K562 (cell line): ENCODE results near the gene C1GALT1C1L. TPM values are rescaled to one million over a fixed set of nuclear protein-coding genes. Genes with fewer than 3 reads are reported as not detected.

Source experiments
- ADNP ChIP-seq: fragments of 200-800 bp; sonication (Bioruptor generic); IDR thresholded peaks from 2 replicates; pipeline ENCODE4 v1.6.1; 2016; ENCODE audit warnings: missing genetic modification characterization, missing compliant biosample characterization
- BCOR ChIP-seq: fragments of 450-650 bp; IDR thresholded peaks from 2 replicates; pipeline ENCODE4 v1.6.1; 2016
- CEBPB ChIP-seq: fragments of 450-650 bp; IDR thresholded peaks from 2 replicates; pipeline ENCODE4 v1.6.1; 2016; ENCODE audit warnings: missing genetic modification characterization, missing compliant biosample characterization
- CREB1 ChIP-seq, 2 experiments: sonication (generic) in 1 of 2; formaldehyde crosslinking in 1 of 2; IDR thresholded peaks; 2 replicates each; pipeline versions ENCODE4 v1.6.1 to v1.8.0; 2012 to 2022; ENCODE audit warnings: inconsistent platforms in 1 of 2, mild to moderate bottlenecking in 1 of 2, missing genetic modification reagents in 1 of 2, moderate library complexity in 1 of 2
- HDAC1 ChIP-seq, 2 experiments: fragments of 450-650 bp; IDR thresholded peaks; 2 replicates each; pipeline ENCODE4 v1.6.1; 2016 to 2017; ENCODE audit warnings: inconsistent platforms in 1 of 2, mild to moderate bottlenecking in 1 of 2, moderate library complexity in 1 of 2
- HDAC2 ChIP-seq: fragments of 450-650 bp; IDR thresholded peaks from 2 replicates; pipeline ENCODE4 v1.6.1; 2016; ENCODE audit warnings: mild to moderate bottlenecking
- HDAC3 ChIP-seq: fragments of 450-650 bp; IDR thresholded peaks from 2 replicates; pipeline ENCODE4 v1.6.1; 2018; ENCODE audit warnings: borderline replicate concordance, mild to moderate bottlenecking, moderate library complexity; ENCODE audit not compliant: partially characterized antibody
- HLTF ChIP-seq: fragments of 450-650 bp; IDR thresholded peaks from 2 replicates; pipeline ENCODE4 v1.6.1; 2016
- KLF6 ChIP-seq: fragments of 250-450 bp; sonication (Bioruptor Pico); IDR thresholded peaks from 2 replicates; pipeline ENCODE4 v1.4.0; 2020; ENCODE audit warnings: mild to moderate bottlenecking, moderate library complexity, borderline replicate concordance
- NCOA1 ChIP-seq: fragments of 450-650 bp; IDR thresholded peaks from 2 replicates; pipeline ENCODE4 v1.6.1; 2016; ENCODE audit warnings: low read depth
- NFE2 ChIP-seq: IDR thresholded peaks from 2 replicates; pipeline ENCODE4 v1.6.1; 2014; ENCODE audit warnings: antibody characterized with exemption, low read depth
- PML ChIP-seq: IDR thresholded peaks from 2 replicates; pipeline ENCODE4 v1.6.1; 2012; ENCODE audit warnings: low read length, inconsistent platforms
- POU5F1 ChIP-seq: fragments of 150-350 bp; IDR thresholded peaks from 2 replicates; pipeline ENCODE4 v1.6.1; 2014; ENCODE audit warnings: borderline replicate concordance, low read length, low read depth, mild to moderate bottlenecking; ENCODE audit not compliant: partially characterized antibody
- RBBP5 ChIP-seq: fragments of 200-600 bp; sonication (generic); IDR thresholded peaks from 2 replicates; pipeline ENCODE4 v1.6.1; 2012; ENCODE audit warnings: borderline replicate concordance, mild to moderate bottlenecking, low read length, control low read depth, inconsistent platforms; ENCODE audit not compliant: insufficient read depth, poor library complexity, severe bottlenecking
- THAP12 ChIP-seq: fragments of 250-450 bp; sonication (Bioruptor Pico); IDR thresholded peaks from 2 replicates; pipeline ENCODE4 v1.9.0; 2021; ENCODE audit warnings: mild to moderate bottlenecking, inconsistent platforms
- ZBTB17 ChIP-seq: fragments of 450-650 bp; formaldehyde crosslinking; IDR thresholded peaks from 2 replicates; pipeline ENCODE4 v1.4.0; 2020; ENCODE audit warnings: mild to moderate bottlenecking
- ZKSCAN8 ChIP-seq: fragments of 200-800 bp; sonication (Bioruptor generic); IDR thresholded peaks from 2 replicates; pipeline ENCODE4 v1.6.1; 2016; ENCODE audit warnings: missing genetic modification characterization, missing compliant biosample characterization
- ZNF197 ChIP-seq: fragments of 200-800 bp; sonication (Bioruptor generic); IDR thresholded peaks from 2 replicates; pipeline ENCODE4 v1.6.1; 2016; ENCODE audit warnings: low read depth, missing genetic modification characterization, missing compliant biosample characterization
- polyA plus RNA-seq, 8 experiments: library from polyadenylated mRNA; depleted of rRNA in 4 of 8; stranded (reverse) in 5 of 8; unstranded in 3 of 8; fragments of >200 nt; fragmentation: Nextera tagmentation in 2 of 8; fragmentation: Illumina TruSeq in 1 of 8; extraction: Ambion mirVana in 2 of 8; extraction: Trizol in 1 of 8; gene quantifications; 2 replicates each; pipeline versions ENCODE4 v1.2.1 to v1.2.3, GENCODE V29; 2011 to 2014; ENCODE audit warnings: inconsistent platforms in 1 of 8, missing spikeins in 1 of 8
- total RNA-seq, 7 experiments: library from RNA; depleted of rRNA in 6 of 7; stranded (reverse); fragments of >200 nt in 6 of 7; fragmentation: Illumina TruSeq in 2 of 7; extraction: Trizol in 2 of 7; gene quantifications; 2 replicates each; pipeline versions ENCODE4 v1.2.1 to v1.2.3, GENCODE V29; 2011 to 2021; ENCODE audit warnings: low replicate concordance in 1 of 7
- TF ChIP-seq, protein P1 (sequence below): sonication (generic); IDR thresholded peaks from 2 replicates; pipeline ENCODE4 v1.6.1; 2016
- TF ChIP-seq, protein P2 (sequence below): sonication (generic); formaldehyde crosslinking; IDR thresholded peaks from 2 replicates; pipeline ENCODE4 v1.8.0; 2023; ENCODE audit warnings: mild to moderate bottlenecking, missing genetic modification reagents

C1GALT1C1L gene
- total and polyA plus RNA-seq, 9 of the 15 experiments (the other 6 are each of a cell fraction or from before 2014, with no cell fraction given) = 1.0 to 4.4 (median 1.9) TPM

DNA sequence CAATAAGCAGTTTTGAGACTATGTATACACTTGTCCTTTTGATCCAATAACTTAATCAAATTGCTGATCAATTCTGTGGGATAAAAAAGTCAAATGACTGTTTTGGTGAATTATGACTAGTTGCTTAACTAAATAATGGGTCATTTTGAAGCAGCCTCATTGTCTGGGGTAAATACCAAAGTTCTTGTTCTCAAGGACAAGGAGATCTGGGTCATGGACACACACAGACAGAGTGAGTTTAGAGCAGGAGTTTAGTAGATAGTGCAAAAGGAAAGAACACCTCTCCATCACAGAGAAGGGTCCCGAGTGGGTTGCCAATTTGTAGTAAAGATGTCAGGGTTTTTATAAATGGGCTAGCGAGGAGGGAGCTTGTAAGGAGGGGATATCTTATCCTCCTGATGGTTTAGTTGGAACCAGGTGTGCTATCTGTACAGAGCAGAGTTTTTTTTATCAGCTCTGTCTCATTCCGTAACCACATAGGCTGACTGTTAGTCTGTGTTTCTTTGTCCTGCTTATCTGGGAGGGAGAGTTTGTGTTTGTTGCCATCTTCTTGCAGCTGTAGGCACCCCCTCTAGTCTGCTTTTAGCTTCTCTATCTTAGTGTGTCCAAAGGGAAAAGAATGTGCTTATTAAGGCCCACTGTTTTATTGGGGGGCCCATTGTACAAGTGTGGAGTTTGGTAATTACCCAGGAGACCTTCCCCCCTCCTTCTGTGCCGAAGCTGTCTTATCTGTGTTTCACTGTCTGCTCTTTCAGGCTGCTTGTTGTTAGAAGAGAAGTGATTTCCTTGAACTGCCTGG, 48.7 kb upstream of the C1GALT1C1L start (continued):
- TF ChIP-seq HLTF = peak; percentile 97
- no peak for TF ChIP-seq POU5F1
- 0 out of 2 replicates have a peak, but pooled peaks have one; percentile 43 for TF ChIP-seq ZBTB17 (CRISPR knock-in tag)
- TF ChIP-seq BCOR = peak; percentile 90
- no peak for TF ChIP-seq KLF6
- TF ChIP-seq NCOA1 = peak; percentile 88; the same call in 1 of the 2 replicates
- peak; percentile 99 for TF ChIP-seq PML
- peak; percentile 92 for TF ChIP-seq ZNF197 (CRISPR knock-in tag)
- peak; percentile 96 for TF ChIP-seq HDAC3
- TF ChIP-seq CREB1 (IDR thresholded peaks at IDR 0.05) = peak; percentile 55; the same call in 1 of the 2 replicates
- no peak for TF ChIP-seq CREB1 (CRISPR knock-in tag; IDR thresholded peaks at IDR 0.05)
- TF ChIP-seq CEBPB (tag) = peak; percentile 52
- TF ChIP-seq ADNP = peak; percentile 45; the same call in 1 of the 2 replicates
- TF ChIP-seq HDAC2 = peak; percentile 95
- peak; percentile 52 for TF ChIP-seq NFE2
- peak; percentile 77 for TF ChIP-seq RBBP5
- TF ChIP-seq, protein P1, sequence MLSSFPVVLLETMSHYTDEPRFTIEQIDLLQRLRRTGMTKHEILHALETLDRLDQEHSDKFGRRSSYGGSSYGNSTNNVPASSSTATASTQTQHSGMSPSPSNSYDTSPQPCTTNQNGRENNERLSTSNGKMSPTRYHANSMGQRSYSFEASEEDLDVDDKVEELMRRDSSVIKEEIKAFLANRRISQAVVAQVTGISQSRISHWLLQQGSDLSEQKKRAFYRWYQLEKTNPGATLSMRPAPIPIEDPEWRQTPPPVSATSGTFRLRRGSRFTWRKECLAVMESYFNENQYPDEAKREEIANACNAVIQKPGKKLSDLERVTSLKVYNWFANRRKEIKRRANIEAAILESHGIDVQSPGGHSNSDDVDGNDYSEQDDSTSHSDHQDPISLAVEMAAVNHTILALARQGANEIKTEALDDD = peak; percentile 92
- TF ChIP-seq THAP12 (CRISPR knock-in tag) = no peak
- peak in 1 of 2 experiments; percentile 93; a peak in 2 of 4 replicates for TF ChIP-seq HDAC1 (IDR thresholded peaks at IDR 0.05)
- TF ChIP-seq, protein P2, sequence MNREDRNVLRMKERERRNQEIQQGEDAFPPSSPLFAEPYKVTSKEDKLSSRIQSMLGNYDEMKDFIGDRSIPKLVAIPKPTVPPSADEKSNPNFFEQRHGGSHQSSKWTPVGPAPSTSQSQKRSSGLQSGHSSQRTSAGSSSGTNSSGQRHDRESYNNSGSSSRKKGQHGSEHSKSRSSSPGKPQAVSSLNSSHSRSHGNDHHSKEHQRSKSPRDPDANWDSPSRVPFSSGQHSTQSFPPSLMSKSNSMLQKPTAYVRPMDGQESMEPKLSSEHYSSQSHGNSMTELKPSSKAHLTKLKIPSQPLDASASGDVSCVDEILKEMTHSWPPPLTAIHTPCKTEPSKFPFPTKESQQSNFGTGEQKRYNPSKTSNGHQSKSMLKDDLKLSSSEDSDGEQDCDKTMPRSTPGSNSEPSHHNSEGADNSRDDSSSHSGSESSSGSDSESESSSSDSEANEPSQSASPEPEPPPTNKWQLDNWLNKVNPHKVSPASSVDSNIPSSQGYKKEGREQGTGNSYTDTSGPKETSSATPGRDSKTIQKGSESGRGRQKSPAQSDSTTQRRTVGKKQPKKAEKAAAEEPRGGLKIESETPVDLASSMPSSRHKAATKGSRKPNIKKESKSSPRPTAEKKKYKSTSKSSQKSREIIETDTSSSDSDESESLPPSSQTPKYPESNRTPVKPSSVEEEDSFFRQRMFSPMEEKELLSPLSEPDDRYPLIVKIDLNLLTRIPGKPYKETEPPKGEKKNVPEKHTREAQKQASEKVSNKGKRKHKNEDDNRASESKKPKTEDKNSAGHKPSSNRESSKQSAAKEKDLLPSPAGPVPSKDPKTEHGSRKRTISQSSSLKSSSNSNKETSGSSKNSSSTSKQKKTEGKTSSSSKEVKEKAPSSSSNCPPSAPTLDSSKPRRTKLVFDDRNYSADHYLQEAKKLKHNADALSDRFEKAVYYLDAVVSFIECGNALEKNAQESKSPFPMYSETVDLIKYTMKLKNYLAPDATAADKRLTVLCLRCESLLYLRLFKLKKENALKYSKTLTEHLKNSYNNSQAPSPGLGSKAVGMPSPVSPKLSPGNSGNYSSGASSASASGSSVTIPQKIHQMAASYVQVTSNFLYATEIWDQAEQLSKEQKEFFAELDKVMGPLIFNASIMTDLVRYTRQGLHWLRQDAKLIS = no peak
- peak; percentile 83 for TF ChIP-seq ZKSCAN8 (CRISPR knock-in tag)
